ENCODE results near the gene KRT1.

The KRT1 gene

DNA sequence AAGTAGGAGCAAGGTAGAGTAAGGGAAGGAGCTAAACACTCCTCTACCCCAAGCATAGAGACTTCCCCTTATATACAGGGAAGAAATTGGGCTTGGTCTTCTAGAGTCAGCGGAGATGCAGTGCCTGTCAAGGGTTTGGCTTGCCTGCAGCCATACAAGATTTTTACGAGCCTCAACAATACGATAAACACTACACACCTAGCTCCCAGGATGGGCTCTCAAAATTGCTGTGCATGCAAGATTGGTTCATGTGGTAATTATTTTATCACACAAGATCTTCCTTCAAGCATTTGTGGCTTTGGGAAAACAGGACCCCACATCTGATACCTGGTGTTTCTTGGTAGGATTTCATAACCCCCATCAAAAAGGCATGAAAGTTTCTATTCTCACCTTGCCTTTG lies at the start of gene KRT1:
KRT1 (minus strand) TSS at position 45 of the 400 bp plus-strand sequence. CDS start 59 bp downstream, outside the sequence.
- Histone ChIP-seq H3K4me3 (ENCODE audit: insufficient read length, low read depth) (no peak within 1 kb of the TSS), H3K9me3 (ENCODE audit: insufficient read depth, low read length) (no peaks in the 10 kb centered on the region), H3K36me3 (ENCODE audit: insufficient read depth, insufficient read length, low read length) (no peaks in the 10 kb centered on the region), H3K27me3 (ENCODE audit: insufficient read depth, insufficient read length) (peaks cover 6% of the 10 kb centered on the region), H3K9ac (ENCODE audit: insufficient read length, low read depth) (no peak within 1 kb of the TSS), H3K4me1 (ENCODE audit: insufficient read depth, insufficient read length) (no peaks in the 10 kb centered on the region)
- TF ChIP-seq ZNF274 (IDR thresholded peaks at IDR 0.05; ENCODE audit: low read depth, low read length), result no peak
- no peak for TF ChIP-seq YY1 (IDR thresholded peaks at IDR 0.05; ENCODE audit: insufficient read depth, insufficient read length)
- TF ChIP-seq SUZ12 (IDR thresholded peaks at IDR 0.05; ENCODE audit: extremely low read depth, insufficient read depth, insufficient read length), result no peak
- no peak for DNase-seq (ENCODE audit: low read depth, low spot score)

DNA sequence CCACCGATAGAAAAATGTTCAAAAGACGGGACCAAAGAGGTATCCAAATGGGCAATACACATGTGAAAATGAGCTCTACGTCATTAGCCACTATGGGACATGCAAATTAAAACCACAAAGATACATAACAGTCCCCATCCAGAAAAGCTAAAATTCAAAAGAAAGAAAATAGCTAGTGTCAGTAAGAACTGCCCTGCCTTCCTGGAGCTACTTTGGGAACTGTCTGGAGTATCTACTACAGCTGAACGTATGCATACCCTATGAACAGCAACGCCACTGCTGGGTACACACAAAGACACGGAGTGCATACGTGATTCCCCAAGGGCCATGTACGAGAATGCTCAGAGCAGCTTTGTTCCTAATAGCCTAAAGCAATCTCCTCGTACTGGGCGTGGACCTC lies 48.9 kb upstream of the KRT1 start:
- H3K27me3 ChIP-seq (ENCODE audit: insufficient read depth, insufficient read length), result peaks cover 58% of the 10 kb centered on the region
- no peak for TF ChIP-seq ZNF274 (IDR thresholded peaks at IDR 0.05; ENCODE audit: low read depth, low read length)
- TF ChIP-seq YY1 (IDR thresholded peaks at IDR 0.05; ENCODE audit: insufficient read depth, insufficient read length), result no peak
- no peak for TF ChIP-seq SUZ12 (IDR thresholded peaks at IDR 0.05; ENCODE audit: extremely low read depth, insufficient read depth, insufficient read length)
- no peak overlapping the region for H3K4me3 ChIP-seq (ENCODE audit: insufficient read length, low read depth)
- DNase-seq (ENCODE audit: low read depth, low spot score), result no peak
- no peaks in the 10 kb centered on the region for H3K4me1 ChIP-seq (ENCODE audit: insufficient read depth, insufficient read length)
- H3K9me3 ChIP-seq (ENCODE audit: insufficient read depth, low read length), result no peaks in the 10 kb centered on the region
- H3K36me3 ChIP-seq (ENCODE audit: insufficient read depth, insufficient read length, low read length), result no peaks in the 10 kb centered on the region
- no peak overlapping the region for H3K9ac ChIP-seq (ENCODE audit: insufficient read length, low read depth)

DNA sequence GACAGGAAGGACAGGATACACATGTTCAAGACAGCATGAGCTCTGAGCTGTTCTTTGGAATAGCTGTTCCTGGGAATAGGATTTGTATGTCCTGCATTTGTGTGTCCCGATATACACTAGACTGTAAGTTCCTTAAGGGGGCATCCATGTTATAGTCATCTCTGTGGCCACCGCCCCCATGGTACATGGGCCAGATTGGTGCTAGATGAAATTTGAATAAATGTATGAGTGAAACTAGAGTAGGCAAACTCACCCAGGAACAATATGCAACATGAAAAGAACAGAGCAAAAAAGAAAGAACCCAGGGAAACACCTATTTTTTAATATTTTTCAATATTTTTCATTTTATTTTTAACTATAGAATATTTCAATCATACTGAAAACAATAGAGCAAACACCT lies 48.2 kb upstream of the KRT1 start:
- peaks cover 50% of the 10 kb centered on the region for H3K27me3 ChIP-seq (ENCODE audit: insufficient read depth, insufficient read length)
- H3K4me1 ChIP-seq (ENCODE audit: insufficient read depth, insufficient read length), result no peaks in the 10 kb centered on the region
- TF ChIP-seq YY1 (IDR thresholded peaks at IDR 0.05; ENCODE audit: insufficient read depth, insufficient read length) (no peak), SUZ12 (IDR thresholded peaks at IDR 0.05; ENCODE audit: extremely low read depth, insufficient read depth, insufficient read length) (no peak), ZNF274 (IDR thresholded peaks at IDR 0.05; ENCODE audit: low read depth, low read length) (no peak)
- no peak for DNase-seq (ENCODE audit: low read depth, low spot score)
- H3K9ac ChIP-seq (ENCODE audit: insufficient read length, low read depth), result no peak overlapping the region
- H3K36me3 ChIP-seq (ENCODE audit: insufficient read depth, insufficient read length, low read length), result no peaks in the 10 kb centered on the region
- H3K9me3 ChIP-seq (ENCODE audit: insufficient read depth, low read length), result no peaks in the 10 kb centered on the region
- no peak overlapping the region for H3K4me3 ChIP-seq (ENCODE audit: insufficient read length, low read depth)

DNA sequence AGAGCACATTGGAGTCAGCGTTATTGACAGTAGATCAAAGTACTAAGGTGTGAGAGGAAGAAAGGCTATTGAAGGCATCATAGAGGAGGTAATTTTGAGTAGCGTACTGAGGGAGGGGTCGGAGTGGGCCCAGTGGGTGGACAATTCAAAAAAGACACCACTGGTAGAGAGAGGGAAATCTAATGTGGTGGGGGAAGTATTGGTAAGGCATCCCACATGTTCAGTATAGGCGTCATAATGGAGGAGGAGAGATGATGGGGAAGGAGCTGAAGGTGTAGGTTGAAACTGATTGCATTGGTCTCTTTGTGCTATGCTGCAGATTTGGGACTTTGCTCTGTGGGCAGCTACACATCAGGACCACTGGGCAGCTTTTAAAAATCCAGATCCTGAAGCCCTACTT lies 46.8 kb upstream of the KRT1 start:
- TF ChIP-seq YY1 (IDR thresholded peaks at IDR 0.05; ENCODE audit: insufficient read depth, insufficient read length) (no peak), SUZ12 (IDR thresholded peaks at IDR 0.05; ENCODE audit: extremely low read depth, insufficient read depth, insufficient read length) (no peak), ZNF274 (IDR thresholded peaks at IDR 0.05; ENCODE audit: low read depth, low read length) (no peak)
- Histone ChIP-seq H3K4me3 (ENCODE audit: insufficient read length, low read depth) (no peak overlapping the region), H3K36me3 (ENCODE audit: insufficient read depth, insufficient read length, low read length) (no peaks in the 10 kb centered on the region), H3K9me3 (ENCODE audit: insufficient read depth, low read length) (no peaks in the 10 kb centered on the region), H3K9ac (ENCODE audit: insufficient read length, low read depth) (no peak overlapping the region), H3K4me1 (ENCODE audit: insufficient read depth, insufficient read length) (no peaks in the 10 kb centered on the region), H3K27me3 (ENCODE audit: insufficient read depth, insufficient read length) (peaks cover 36% of the 10 kb centered on the region)
- no peak for DNase-seq (ENCODE audit: low read depth, low spot score)

DNA sequence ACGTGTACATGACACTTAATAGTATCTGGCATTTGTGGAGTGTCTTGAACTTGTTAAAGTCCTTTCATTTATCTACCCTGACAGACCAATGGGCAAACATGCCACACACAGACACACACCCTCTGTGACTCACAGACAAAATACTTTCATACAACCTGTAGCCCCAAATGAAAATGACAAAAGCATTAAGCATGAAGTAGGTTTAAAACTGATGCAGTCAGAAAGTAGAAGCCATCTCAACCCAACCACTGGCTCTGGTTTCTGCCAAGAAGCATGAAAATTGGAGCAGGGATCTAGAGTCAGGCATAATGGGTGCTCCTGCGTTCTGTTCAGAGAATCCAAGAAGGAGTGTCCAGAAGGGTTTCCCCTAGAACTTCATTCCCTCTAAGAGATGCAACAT lies 46.2 kb upstream of the KRT1 start:
- no peaks in the 10 kb centered on the region for H3K36me3 ChIP-seq (ENCODE audit: insufficient read depth, insufficient read length, low read length)
- DNase-seq (ENCODE audit: low read depth, low spot score), result no peak
- H3K9me3 ChIP-seq (ENCODE audit: insufficient read depth, low read length), result no peaks in the 10 kb centered on the region
- H3K4me1 ChIP-seq (ENCODE audit: insufficient read depth, insufficient read length), result no peaks in the 10 kb centered on the region
- H3K4me3 ChIP-seq (ENCODE audit: insufficient read length, low read depth), result no peak overlapping the region
- H3K9ac ChIP-seq (ENCODE audit: insufficient read length, low read depth), result no peak overlapping the region
- peaks cover 31% of the 10 kb centered on the region for H3K27me3 ChIP-seq (ENCODE audit: insufficient read depth, insufficient read length)
- TF ChIP-seq SUZ12 (IDR thresholded peaks at IDR 0.05; ENCODE audit: extremely low read depth, insufficient read depth, insufficient read length) (no peak), YY1 (IDR thresholded peaks at IDR 0.05; ENCODE audit: insufficient read depth, insufficient read length) (no peak), ZNF274 (IDR thresholded peaks at IDR 0.05; ENCODE audit: low read depth, low read length) (no peak)

DNA sequence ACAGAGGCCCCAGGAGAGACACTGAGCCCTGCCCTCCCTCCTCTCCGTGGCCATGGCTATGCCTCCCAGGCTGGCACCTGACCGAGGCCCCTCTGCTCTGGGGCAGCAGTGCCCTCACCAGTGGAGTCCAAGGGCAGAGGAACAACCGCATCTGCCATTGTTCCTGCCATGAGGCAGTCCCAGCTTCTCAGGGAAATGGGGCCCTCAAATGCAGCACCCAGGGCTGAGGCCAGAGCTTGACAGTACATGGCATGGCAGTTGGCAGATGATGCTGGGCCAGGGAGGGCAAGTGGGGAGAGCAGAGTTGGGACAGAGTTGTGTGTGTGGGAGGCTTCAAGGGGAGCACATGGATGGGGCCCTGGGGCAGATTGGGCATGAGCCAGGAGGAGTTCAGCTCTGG lies 44.2 kb upstream of the KRT1 start:
- DNase-seq (ENCODE audit: low read depth, low spot score), result no peak
- Histone ChIP-seq H3K4me3 (ENCODE audit: insufficient read length, low read depth) (no peak overlapping the region), H3K4me1 (ENCODE audit: insufficient read depth, insufficient read length) (no peaks in the 10 kb centered on the region), H3K27me3 (ENCODE audit: insufficient read depth, insufficient read length) (peaks cover 11% of the 10 kb centered on the region), H3K9me3 (ENCODE audit: insufficient read depth, low read length) (no peaks in the 10 kb centered on the region), H3K36me3 (ENCODE audit: insufficient read depth, insufficient read length, low read length) (no peaks in the 10 kb centered on the region), H3K9ac (ENCODE audit: insufficient read length, low read depth) (no peak overlapping the region)
- no peak for TF ChIP-seq SUZ12 (IDR thresholded peaks at IDR 0.05; ENCODE audit: extremely low read depth, insufficient read depth, insufficient read length)
- TF ChIP-seq YY1 (IDR thresholded peaks at IDR 0.05; ENCODE audit: insufficient read depth, insufficient read length), result no peak
- no peak for TF ChIP-seq ZNF274 (IDR thresholded peaks at IDR 0.05; ENCODE audit: low read depth, low read length)

DNA sequence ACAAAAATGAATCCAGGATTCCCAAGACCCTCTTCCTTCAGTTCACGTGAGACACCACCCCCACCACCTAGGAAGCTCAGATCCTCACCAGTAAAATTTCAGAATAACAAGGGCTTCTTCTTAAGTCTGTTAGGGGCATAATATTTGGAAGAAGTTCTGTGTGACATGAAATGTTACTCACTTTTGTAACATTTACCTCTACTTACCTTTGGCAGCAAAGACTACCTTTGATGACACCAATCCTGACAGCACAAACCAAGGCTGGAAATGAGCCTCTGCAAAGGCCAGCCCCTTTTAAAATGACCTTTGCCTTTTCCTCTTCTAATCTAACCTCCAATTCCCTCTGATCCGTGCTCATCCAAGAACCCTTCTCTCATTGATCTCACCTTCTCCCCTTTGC lies 42.5 kb upstream of the KRT1 start:
- Histone ChIP-seq H3K36me3 (ENCODE audit: insufficient read depth, insufficient read length, low read length) (no peaks in the 10 kb centered on the region), H3K27me3 (ENCODE audit: insufficient read depth, insufficient read length) (peaks cover 9% of the 10 kb centered on the region), H3K9me3 (ENCODE audit: insufficient read depth, low read length) (no peaks in the 10 kb centered on the region), H3K9ac (ENCODE audit: insufficient read length, low read depth) (no peak overlapping the region), H3K4me3 (ENCODE audit: insufficient read length, low read depth) (no peak overlapping the region), H3K4me1 (ENCODE audit: insufficient read depth, insufficient read length) (no peaks in the 10 kb centered on the region)
- no peak for TF ChIP-seq SUZ12 (IDR thresholded peaks at IDR 0.05; ENCODE audit: extremely low read depth, insufficient read depth, insufficient read length)
- TF ChIP-seq ZNF274 (IDR thresholded peaks at IDR 0.05; ENCODE audit: low read depth, low read length), result no peak
- TF ChIP-seq YY1 (IDR thresholded peaks at IDR 0.05; ENCODE audit: insufficient read depth, insufficient read length), result no peak
- no peak for DNase-seq (ENCODE audit: low read depth, low spot score)
